HEK293 (cell line): ENCODE measurements around the gene S100A1.

ENCODE experiments used
- CTCF ChIA-PET: fragments of 350-600 bp; formaldehyde crosslinking; extraction: SDS; loops from one replicate; lab custom pipeline; 2021; ENCODE audit warnings: antibody characterized with exemption; lab: Yijun Ruan, JAX
- POLR2A ChIA-PET: fragments of 300-600 bp; formaldehyde crosslinking; extraction: SDS; loops from one replicate; lab custom pipeline; 2020; ENCODE audit warnings: antibody characterized with exemption, inconsistent platforms; lab: Yijun Ruan, JAX
- H3K27ac ChIP-seq: fragments of 200-500 bp; sonication (Bioruptor generic); 2 replicates; pipeline ENCODE4 v1.5.1; 2014; ENCODE audit warnings: low read depth, low read length, control low read depth, inconsistent platforms; ENCODE audit errors: extremely low read depth
- H3K36me3 ChIP-seq, 2 experiments: fragments of 200-500 bp in 1 of 2; sonication (Bioruptor generic) in 1 of 2; 1 replicate in 1 of 2; 2 replicates in 1 of 2; pipeline ENCODE4 v1.5.1; 2014 to 2017; ENCODE audit warnings: inconsistent platforms in 2 of 2, low read length in 2 of 2; ENCODE audit not compliant: control insufficient read depth in 2 of 2, insufficient read depth in 1 of 2
- H3K4me1 ChIP-seq: fragments of 200-500 bp; sonication (Bioruptor generic); 2 replicates; pipeline ENCODE4 v1.5.1; 2014; ENCODE audit warnings: mild to moderate bottlenecking, low read length, inconsistent platforms; ENCODE audit not compliant: control insufficient read depth, insufficient read depth
- H3K4me3 ChIP-seq: 2 replicates; pipeline ENCODE4 v1.5.1; 2011; ENCODE audit warnings: low read depth, mild to moderate bottlenecking, control low read depth, low read length, moderate library complexity
- H3K9me3 ChIP-seq: fragments of 200-500 bp; sonication (Bioruptor generic); 2 replicates; pipeline ENCODE4 v1.5.1; 2014; ENCODE audit warnings: low read depth, low read length, inconsistent platforms; ENCODE audit not compliant: control insufficient read depth, insufficient read depth
- KLF1 ChIP-seq: fragments of 450-650 bp; formaldehyde crosslinking; IDR thresholded peaks from 2 replicates; pipeline ENCODE4 v1.5.1; 2016; ENCODE audit warnings: missing biosample characterization, missing genetic modification characterization
- OVOL3 ChIP-seq: fragments of 450-650 bp; formaldehyde crosslinking; IDR thresholded peaks from 2 replicates; pipeline ENCODE4 v1.5.1; 2016; ENCODE audit warnings: missing biosample characterization, missing genetic modification characterization
- PRDM6 ChIP-seq: fragments of 450-650 bp; formaldehyde crosslinking; IDR thresholded peaks from 2 replicates; pipeline ENCODE4 v1.5.1; 2017; ENCODE audit warnings: missing biosample characterization, missing genetic modification characterization
- SCRT2 ChIP-seq: fragments of 450-650 bp; formaldehyde crosslinking; IDR thresholded peaks from 2 replicates; pipeline ENCODE4 v1.5.1; 2016; ENCODE audit warnings: missing biosample characterization, missing genetic modification characterization
- ZBTB49 ChIP-seq: fragments of 450-650 bp; formaldehyde crosslinking; IDR thresholded peaks from 2 replicates; pipeline ENCODE4 v1.5.1; 2016; ENCODE audit warnings: missing biosample characterization, missing genetic modification characterization, low read depth
- ZNF214 ChIP-seq: fragments of 450-650 bp; formaldehyde crosslinking; IDR thresholded peaks from 2 replicates; pipeline ENCODE4 v1.5.1; 2017; ENCODE audit warnings: missing biosample characterization, mild to moderate bottlenecking, missing genetic modification characterization, borderline replicate concordance
- ZNF23 ChIP-seq: fragments of 450-650 bp; formaldehyde crosslinking; IDR thresholded peaks from 2 replicates; pipeline ENCODE4 v1.5.1; 2016; ENCODE audit warnings: missing biosample characterization, missing genetic modification characterization, borderline replicate concordance
- ZNF324 ChIP-seq: fragments of 450-650 bp; formaldehyde crosslinking; IDR thresholded peaks from 2 replicates; pipeline ENCODE4 v1.5.1; 2016; ENCODE audit warnings: missing biosample characterization, missing genetic modification characterization
- ZNF426 ChIP-seq: fragments of 450-650 bp; formaldehyde crosslinking; IDR thresholded peaks from 2 replicates; pipeline ENCODE4 v1.5.1; 2017; ENCODE audit warnings: missing biosample characterization, missing genetic modification characterization, mild to moderate bottlenecking, inconsistent platforms, moderate library complexity
- ZNF488 ChIP-seq: fragments of 450-650 bp; formaldehyde crosslinking; IDR thresholded peaks from 2 replicates; pipeline ENCODE4 v1.5.1; 2016; ENCODE audit warnings: missing biosample characterization, missing genetic modification characterization
- ZNF501 ChIP-seq: fragments of 450-650 bp; formaldehyde crosslinking; IDR thresholded peaks from 2 replicates; pipeline ENCODE4 v1.5.1; 2016; ENCODE audit warnings: missing biosample characterization, missing genetic modification characterization
- ZNF639 ChIP-seq: fragments of 450-650 bp; formaldehyde crosslinking; IDR thresholded peaks from 2 replicates; pipeline ENCODE4 v1.5.1; 2016; ENCODE audit warnings: missing biosample characterization, missing genetic modification characterization
- ZNF664 ChIP-seq: fragments of 450-650 bp; formaldehyde crosslinking; IDR thresholded peaks from 2 replicates; pipeline ENCODE4 v1.5.1; 2016; ENCODE audit warnings: missing biosample characterization, missing genetic modification characterization
- ZNF768 ChIP-seq: fragments of 450-650 bp; formaldehyde crosslinking; IDR thresholded peaks from 2 replicates; pipeline ENCODE4 v1.5.1; 2018; ENCODE audit warnings: missing biosample characterization, mild to moderate bottlenecking, missing genetic modification characterization
- TF ChIP-seq, protein P1 (sequence below): fragments of 450-650 bp; formaldehyde crosslinking; IDR thresholded peaks from 2 replicates; pipeline ENCODE4 v1.5.1; 2016; ENCODE audit warnings: missing biosample characterization, missing genetic modification characterization
- TF ChIP-seq, protein P2 (sequence below): fragments of 450-650 bp; formaldehyde crosslinking; IDR thresholded peaks from 2 replicates; pipeline ENCODE4 v1.5.1; 2016; ENCODE audit warnings: missing biosample characterization, missing genetic modification characterization, borderline replicate concordance
- TF ChIP-seq, protein P3 (sequence below): sonication (generic); formaldehyde crosslinking; IDR thresholded peaks from 2 replicates; pipeline ENCODE4 v1.8.1; 2022; ENCODE audit warnings: mild to moderate bottlenecking, moderate library complexity, missing genetic modification reagents

Gene S100A1

DNA sequence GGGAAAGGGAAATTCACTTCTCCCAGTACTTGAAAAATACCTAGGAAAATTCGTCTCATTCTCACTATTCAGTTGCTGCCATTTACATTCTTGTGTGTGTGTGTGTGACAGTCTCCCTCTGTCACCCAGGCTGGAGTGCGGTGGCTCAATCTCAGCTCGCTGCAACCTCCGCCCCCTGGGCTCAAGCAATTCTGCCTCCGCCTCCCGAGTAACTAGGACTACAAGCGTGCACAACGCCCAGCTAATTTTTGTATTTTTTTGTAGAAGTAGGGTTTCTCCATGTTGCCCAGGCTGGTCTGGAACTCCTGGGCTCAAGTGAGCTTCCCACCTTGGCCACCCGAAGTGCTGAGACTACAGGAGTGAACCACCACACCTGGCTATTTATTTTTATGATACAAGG is 31.4 kb downstream of the S100A1 start:
- H3K4me3 ChIP-seq: peak overlapping the region; percentile 87
- H3K36me3 ChIP-seq: peaks cover 33 to 53% of the 10 kb centered on the region in 2 experiments
- H3K27ac ChIP-seq: no peak overlapping the region
- H3K4me1 ChIP-seq: 0 out of 2 replicates have a peak, but pooled peaks cover 2% of the 10 kb centered on the region
- TF ChIP-seq ZNF664 (tag by site-specific recombination) (no peak), ZBTB49 (tag by site-specific recombination) (no peak), ZNF23 (tag by site-specific recombination) (no peak), ZNF488 (no peak), ZNF214 (tag by site-specific recombination) (no peak), OVOL3 (tag by site-specific recombination) (no peak), SCRT2 (no peak), KLF1 (tag by site-specific recombination) (no peak), ZNF639 (tag by site-specific recombination) (no peak), ZNF768 (tag by site-specific recombination) (no peak), ZNF501 (tag by site-specific recombination) (no peak), ZNF324 (tag by site-specific recombination) (no peak), ZNF426 (tag by site-specific recombination) (no peak), PRDM6 (tag by site-specific recombination) (no peak)
- TF ChIP-seq, protein P1, sequence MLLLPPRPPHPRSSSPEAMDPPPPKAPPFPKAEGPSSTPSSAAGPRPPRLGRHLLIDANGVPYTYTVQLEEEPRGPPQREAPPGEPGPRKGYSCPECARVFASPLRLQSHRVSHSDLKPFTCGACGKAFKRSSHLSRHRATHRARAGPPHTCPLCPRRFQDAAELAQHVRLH (tag by site-specific recombination): no peak
- TF ChIP-seq, protein P2, sequence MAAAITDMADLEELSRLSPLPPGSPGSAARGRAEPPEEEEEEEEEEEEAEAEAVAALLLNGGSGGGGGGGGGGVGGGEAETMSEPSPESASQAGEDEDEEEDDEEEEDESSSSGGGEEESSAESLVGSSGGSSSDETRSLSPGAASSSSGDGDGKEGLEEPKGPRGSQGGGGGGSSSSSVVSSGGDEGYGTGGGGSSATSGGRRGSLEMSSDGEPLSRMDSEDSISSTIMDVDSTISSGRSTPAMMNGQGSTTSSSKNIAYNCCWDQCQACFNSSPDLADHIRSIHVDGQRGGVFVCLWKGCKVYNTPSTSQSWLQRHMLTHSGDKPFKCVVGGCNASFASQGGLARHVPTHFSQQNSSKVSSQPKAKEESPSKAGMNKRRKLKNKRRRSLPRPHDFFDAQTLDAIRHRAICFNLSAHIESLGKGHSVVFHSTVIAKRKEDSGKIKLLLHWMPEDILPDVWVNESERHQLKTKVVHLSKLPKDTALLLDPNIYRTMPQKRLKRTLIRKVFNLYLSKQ (tag by site-specific recombination): no peak
- TF ChIP-seq, protein P3, sequence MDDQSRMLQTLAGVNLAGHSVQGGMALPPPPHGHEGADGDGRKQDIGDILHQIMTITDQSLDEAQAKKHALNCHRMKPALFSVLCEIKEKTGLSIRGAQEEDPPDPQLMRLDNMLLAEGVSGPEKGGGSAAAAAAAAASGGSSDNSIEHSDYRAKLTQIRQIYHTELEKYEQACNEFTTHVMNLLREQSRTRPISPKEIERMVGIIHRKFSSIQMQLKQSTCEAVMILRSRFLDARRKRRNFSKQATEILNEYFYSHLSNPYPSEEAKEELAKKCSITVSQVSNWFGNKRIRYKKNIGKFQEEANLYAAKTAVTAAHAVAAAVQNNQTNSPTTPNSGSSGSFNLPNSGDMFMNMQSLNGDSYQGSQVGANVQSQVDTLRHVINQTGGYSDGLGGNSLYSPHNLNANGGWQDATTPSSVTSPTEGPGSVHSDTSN: no peak
- H3K9me3 ChIP-seq: no peaks in the 10 kb centered on the region
- POLR2A ChIA-PET: interaction anchor here (0.6 to 2.8 kb wide), 7 partner anchors 11 to 343 kb away, joined by 3 to 24 read pairs (median 5); partner anchors contain the start of genes CHTOP, S100A1 and S100A13
- CTCF ChIA-PET: interaction anchor here (0.8 to 2.4 kb wide), 2 partner anchors 49 to 149 kb away, joined by 5 to 9 read pairs; no protein-coding TSS in a partner anchor
